22Rv1 (cell line): ENCODE measurements around the gene TIMP1.

ENCODE experiments used
- ZFX ChIP-seq: fragments of 450-650 bp; IDR thresholded peaks from 2 replicates; pipeline ENCODE4 v1.6.1; 2017; ENCODE audit warnings: antibody characterized with exemption, borderline replicate concordance
- TF ChIP-seq, protein P1 (sequence below): fragments of 450-650 bp; IDR thresholded peaks from 2 replicates; pipeline ENCODE4 v1.5.1; 2017; ENCODE audit warnings: mild to moderate bottlenecking

GRCh38 chrX:47574076-47574546, 8.1 kb upstream of the TIMP1 start:
- TF ChIP-seq, protein P1, sequence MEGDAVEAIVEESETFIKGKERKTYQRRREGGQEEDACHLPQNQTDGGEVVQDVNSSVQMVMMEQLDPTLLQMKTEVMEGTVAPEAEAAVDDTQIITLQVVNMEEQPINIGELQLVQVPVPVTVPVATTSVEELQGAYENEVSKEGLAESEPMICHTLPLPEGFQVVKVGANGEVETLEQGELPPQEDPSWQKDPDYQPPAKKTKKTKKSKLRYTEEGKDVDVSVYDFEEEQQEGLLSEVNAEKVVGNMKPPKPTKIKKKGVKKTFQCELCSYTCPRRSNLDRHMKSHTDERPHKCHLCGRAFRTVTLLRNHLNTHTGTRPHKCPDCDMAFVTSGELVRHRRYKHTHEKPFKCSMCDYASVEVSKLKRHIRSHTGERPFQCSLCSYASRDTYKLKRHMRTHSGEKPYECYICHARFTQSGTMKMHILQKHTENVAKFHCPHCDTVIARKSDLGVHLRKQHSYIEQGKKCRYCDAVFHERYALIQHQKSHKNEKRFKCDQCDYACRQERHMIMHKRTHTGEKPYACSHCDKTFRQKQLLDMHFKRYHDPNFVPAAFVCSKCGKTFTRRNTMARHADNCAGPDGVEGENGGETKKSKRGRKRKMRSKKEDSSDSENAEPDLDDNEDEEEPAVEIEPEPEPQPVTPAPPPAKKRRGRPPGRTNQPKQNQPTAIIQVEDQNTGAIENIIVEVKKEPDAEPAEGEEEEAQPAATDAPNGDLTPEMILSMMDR: no peak
- TF ChIP-seq ZFX: no peak
